SU-DHL-6 (cell line): ENCODE data around the gene RAD51B.

ENCODE experiments used
- H2AFZ ChIP-seq: fragments of 200-600 bp; sonication (generic); 2 replicates; pipeline ENCODE4 v1.6.1; 2014; ENCODE audit warnings: low read depth, mild to moderate bottlenecking, moderate library complexity, mixed read lengths, antibody characterized with exemption, low read length; ENCODE audit not compliant: severe bottlenecking
- H3F3A ChIP-seq: fragments of 200-600 bp; shearing (Covaris generic); 2 replicates; pipeline ENCODE4 v1.6.0; 2016; ENCODE audit warnings: antibody characterized with exemption, mild to moderate bottlenecking; ENCODE audit not compliant: insufficient read depth
- H3K27ac ChIP-seq: fragments of 200-600 bp; sonication (generic); 2 replicates; pipeline ENCODE4 v1.5.1; 2016; ENCODE audit warnings: low read depth, mild to moderate bottlenecking, low read length, moderate library complexity, mixed read lengths
- H3K27me3 ChIP-seq: fragments of 200-600 bp; sonication (generic), shearing (Covaris generic); 2 replicates; pipeline ENCODE4 v1.6.0; 2014; ENCODE audit warnings: mild to moderate bottlenecking, low read length
- H3K36me3 ChIP-seq: fragments of 200-600 bp; sonication (generic); 2 replicates; pipeline ENCODE4 v1.6.1; 2014; ENCODE audit warnings: mild to moderate bottlenecking, low read length, mixed read lengths
- H3K4me2 ChIP-seq: fragments of 300-600, 200-600 bp; shearing (Covaris generic), sonication (generic); 2 replicates; pipeline ENCODE4 v1.6.0; 2014; ENCODE audit warnings: low read length, low read depth, mild to moderate bottlenecking; ENCODE audit not compliant: poor library complexity, severe bottlenecking
- H3K4me3 ChIP-seq: fragments of 200-600 bp; sonication (generic); 2 replicates; pipeline ENCODE4 v1.5.1; 2014; ENCODE audit warnings: antibody characterized with exemption, low read length, mild to moderate bottlenecking, mixed read lengths; ENCODE audit not compliant: insufficient read depth, poor library complexity, severe bottlenecking
- H3K79me2 ChIP-seq: fragments of 200-600 bp; sonication (generic); 2 replicates; pipeline ENCODE4 v1.6.1; 2014; ENCODE audit warnings: mild to moderate bottlenecking, low read length, moderate library complexity; ENCODE audit not compliant: insufficient read depth
- H3K9ac ChIP-seq: fragments of 200-600 bp; sonication (generic); 2 replicates; pipeline ENCODE4 v1.7.0; 2014; ENCODE audit warnings: mild to moderate bottlenecking, low read length
- H3K9me2 ChIP-seq: fragments of 200-600 bp; sonication (generic); replicated peaks from 2 replicates; pipeline ENCODE4 v1.6.1; 2014; ENCODE audit warnings: low read length; ENCODE audit not compliant: insufficient read depth
- H3K9me3 ChIP-seq: fragments of 200-600 bp; sonication (generic); 2 replicates; pipeline ENCODE4 v1.6.1; 2014; ENCODE audit warnings: low read length, mixed read lengths; ENCODE audit not compliant: insufficient read depth
- H4K20me1 ChIP-seq: fragments of 200-600 bp; sonication (generic); 2 replicates; pipeline ENCODE4 v1.6.1; 2014; ENCODE audit warnings: low read depth, mild to moderate bottlenecking, antibody characterized with exemption, low read length, moderate library complexity, mixed read lengths
- EZH2phosphoT487 ChIP-seq: fragments of 200-600 bp; sonication (generic), shearing (Covaris generic); conservative IDR thresholded peaks from 2 replicates; pipeline ENCODE4 v1.6.1; 2018; ENCODE audit warnings: mild to moderate bottlenecking, antibody characterized with exemption, low read length, moderate library complexity, mixed read lengths
- TF ChIP-seq, protein P1 (sequence below): fragments of 200-600 bp; sonication (generic); IDR thresholded peaks from one replicate; pipeline ENCODE4 v1.5.1; 2017; ENCODE audit warnings: antibody characterized with exemption, mild to moderate bottlenecking, low read length, moderate library complexity; ENCODE audit not compliant: insufficient read depth, poor library complexity, severe bottlenecking

RAD51B gene

GRCh38 chr14:68141281-68142088 lies 321.9 kb downstream of the RAD51B start:
- Histone ChIP-seq H3K27me3 (no peaks in the 10 kb centered on the region), H4K20me1 (no peaks in the 10 kb centered on the region)

GRCh38 chr14:68143341-68143841 lies 323.8 kb downstream of the RAD51B start:
- H3F3A ChIP-seq: no peaks in the 10 kb centered on the region
- H3K9me2 ChIP-seq: no peaks in the 10 kb centered on the region
- H3K79me2 ChIP-seq: no peaks in the 10 kb centered on the region
- H3K4me3 ChIP-seq: no peak overlapping the region
- no peak overlapping the region for H3K9ac ChIP-seq
- H4K20me1 ChIP-seq: no peaks in the 10 kb centered on the region
- no peak overlapping the region for H3K27ac ChIP-seq
- H2AFZ ChIP-seq: no peak overlapping the region
- H3K27me3 ChIP-seq: no peaks in the 10 kb centered on the region
- TF ChIP-seq, protein P1, sequence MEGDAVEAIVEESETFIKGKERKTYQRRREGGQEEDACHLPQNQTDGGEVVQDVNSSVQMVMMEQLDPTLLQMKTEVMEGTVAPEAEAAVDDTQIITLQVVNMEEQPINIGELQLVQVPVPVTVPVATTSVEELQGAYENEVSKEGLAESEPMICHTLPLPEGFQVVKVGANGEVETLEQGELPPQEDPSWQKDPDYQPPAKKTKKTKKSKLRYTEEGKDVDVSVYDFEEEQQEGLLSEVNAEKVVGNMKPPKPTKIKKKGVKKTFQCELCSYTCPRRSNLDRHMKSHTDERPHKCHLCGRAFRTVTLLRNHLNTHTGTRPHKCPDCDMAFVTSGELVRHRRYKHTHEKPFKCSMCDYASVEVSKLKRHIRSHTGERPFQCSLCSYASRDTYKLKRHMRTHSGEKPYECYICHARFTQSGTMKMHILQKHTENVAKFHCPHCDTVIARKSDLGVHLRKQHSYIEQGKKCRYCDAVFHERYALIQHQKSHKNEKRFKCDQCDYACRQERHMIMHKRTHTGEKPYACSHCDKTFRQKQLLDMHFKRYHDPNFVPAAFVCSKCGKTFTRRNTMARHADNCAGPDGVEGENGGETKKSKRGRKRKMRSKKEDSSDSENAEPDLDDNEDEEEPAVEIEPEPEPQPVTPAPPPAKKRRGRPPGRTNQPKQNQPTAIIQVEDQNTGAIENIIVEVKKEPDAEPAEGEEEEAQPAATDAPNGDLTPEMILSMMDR: no peak
- TF ChIP-seq EZH2phosphoT487: no peak
- no peak overlapping the region for H3K4me2 ChIP-seq
- H3K36me3 ChIP-seq: 0 out of 2 replicates have a peak, but pooled peaks cover 2% of the 10 kb centered on the region
- H3K9me3 ChIP-seq: no peaks in the 10 kb centered on the region

More at GRCh38 chr14:68141281-68142088, 321.9 kb downstream of the RAD51B start:
- Histone ChIP-seq H3K27ac (no peak overlapping the region), H3K4me3 (no peak overlapping the region), H3K9ac (no peak overlapping the region), H3K9me3 (no peaks in the 10 kb centered on the region), H3K79me2 (no peaks in the 10 kb centered on the region), H3K36me3 (0 out of 2 replicates have a peak, but pooled peaks cover 2% of the 10 kb centered on the region), H3K4me2 (no peak overlapping the region), H2AFZ (no peak overlapping the region), H3K9me2 (no peaks in the 10 kb centered on the region), H3F3A (no peaks in the 10 kb centered on the region)
- no peak for TF ChIP-seq EZH2phosphoT487
- TF ChIP-seq, protein P1: no peak

DNA sequence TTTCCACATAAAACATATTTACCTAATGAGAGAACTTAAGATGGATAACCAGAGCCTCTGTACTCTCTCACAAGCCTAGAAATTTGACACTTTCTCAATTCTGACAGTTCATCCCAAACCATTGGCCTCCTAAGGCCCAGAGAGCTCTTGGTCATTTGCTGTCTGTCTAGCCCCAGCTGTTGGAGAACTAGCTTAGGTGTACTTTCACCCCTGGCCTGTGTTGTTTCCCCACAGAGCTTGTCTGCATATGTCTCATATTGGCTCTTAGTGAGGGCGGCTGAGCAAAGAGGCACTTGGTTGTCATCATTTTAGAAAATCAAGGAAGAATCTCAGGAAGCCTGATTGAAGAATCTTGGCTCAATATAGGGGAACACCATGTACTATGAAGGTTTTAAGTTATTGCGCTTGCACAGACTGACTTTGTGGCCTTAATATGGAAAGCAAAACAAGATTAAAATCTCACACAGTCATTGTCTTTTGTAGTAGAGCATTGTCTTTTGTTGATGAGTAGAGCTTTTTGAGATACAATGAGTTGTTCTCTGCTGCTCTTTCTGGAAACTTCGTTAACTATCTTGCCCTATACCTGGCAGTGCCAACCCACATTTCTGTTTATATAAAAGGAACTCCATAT lies 324.6 kb downstream of the RAD51B start:
- Histone ChIP-seq H3K4me3 (no peak overlapping the region), H3K27ac (no peak overlapping the region), H3F3A (no peaks in the 10 kb centered on the region), H3K79me2 (no peaks in the 10 kb centered on the region), H3K9me2 (no peaks in the 10 kb centered on the region), H3K4me2 (no peak overlapping the region), H2AFZ (no peak overlapping the region), H3K36me3 (0 out of 2 replicates have a peak, but pooled peaks cover 2% of the 10 kb centered on the region), H4K20me1 (no peaks in the 10 kb centered on the region), H3K27me3 (no peaks in the 10 kb centered on the region), H3K9ac (no peak overlapping the region), H3K9me3 (no peaks in the 10 kb centered on the region)
- TF ChIP-seq, protein P1: no peak
- TF ChIP-seq EZH2phosphoT487: no peak
